CD4-positive, alpha-beta T cell treated with Interleukin-4 for 4 hours (primary cell): ENCODE results near the gene OPCML.
"Not testable (repeated sequence)": the region's sequence is repeated elsewhere in the genome, so short reads cannot be mapped to it uniquely, and the experiment has no call there.

Experiments used
- DNase-seq: peaks from one replicate; pipeline ENCODE4 v3.0.0-alpha.2; 2020

Gene OPCML

DNA sequence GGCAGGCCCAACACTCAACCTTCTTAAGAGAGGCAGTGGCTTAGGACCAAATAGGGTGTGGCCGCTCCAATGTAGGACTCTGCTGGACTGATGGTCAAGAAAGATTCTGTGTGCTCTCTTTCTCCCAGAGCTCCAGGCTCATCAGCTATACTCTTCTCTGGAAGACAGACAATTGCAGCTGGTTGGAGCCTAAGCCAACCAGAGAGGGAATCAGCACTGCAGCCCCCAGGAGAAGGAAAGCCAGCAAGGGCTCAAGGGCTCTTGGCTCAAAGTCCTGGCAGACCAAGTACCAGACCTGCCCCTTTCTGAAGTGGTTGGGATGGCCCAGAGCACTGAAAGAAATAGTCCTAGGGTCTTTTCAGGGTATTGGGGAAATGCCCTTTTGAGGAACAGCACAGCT, 1084.5 kb downstream of the OPCML start:
- no peak for DNase-seq

DNA sequence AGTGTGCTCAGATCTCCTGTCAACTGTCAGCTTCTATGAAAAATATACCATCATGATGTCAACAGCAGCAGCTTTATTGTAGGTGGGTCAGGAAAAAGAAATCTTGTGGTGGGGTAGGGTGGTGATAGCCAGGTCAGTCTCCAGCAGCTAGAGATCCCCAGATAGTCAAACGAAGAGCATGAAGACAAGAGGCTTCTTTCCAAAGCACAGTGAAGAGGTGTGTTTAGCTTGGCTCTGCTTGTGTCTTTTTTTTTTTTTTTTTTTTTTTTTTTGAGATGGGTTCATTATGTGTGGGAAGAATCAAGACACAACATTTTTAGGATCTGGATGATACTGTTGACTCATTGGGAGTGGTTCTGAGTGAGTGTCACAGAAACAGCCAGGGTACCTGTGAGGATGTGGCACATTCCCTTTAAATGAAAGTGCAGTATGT, 1086.4 kb downstream of the OPCML start:
- no peak for DNase-seq

DNA sequence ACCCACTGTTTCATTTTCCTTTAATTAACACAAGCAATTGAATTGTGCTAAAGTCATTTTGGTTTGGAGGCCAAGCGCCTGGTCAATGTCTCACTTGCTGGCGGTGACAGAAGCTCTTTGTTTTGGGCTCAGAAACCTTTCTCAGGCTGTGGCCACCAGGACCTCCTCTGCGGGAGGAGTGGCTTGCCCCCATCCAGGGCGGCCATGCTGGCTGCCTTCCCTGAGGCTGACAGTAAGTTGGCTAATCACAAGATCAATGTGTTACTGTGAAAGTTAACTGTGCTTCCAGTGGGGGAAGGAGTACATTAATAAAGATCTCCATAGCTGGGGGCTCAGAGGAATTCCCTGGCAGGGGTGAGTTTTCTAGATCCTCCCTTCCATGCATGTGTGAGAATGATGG, 1087.4 kb downstream of the OPCML start:
- no peak for DNase-seq

DNA sequence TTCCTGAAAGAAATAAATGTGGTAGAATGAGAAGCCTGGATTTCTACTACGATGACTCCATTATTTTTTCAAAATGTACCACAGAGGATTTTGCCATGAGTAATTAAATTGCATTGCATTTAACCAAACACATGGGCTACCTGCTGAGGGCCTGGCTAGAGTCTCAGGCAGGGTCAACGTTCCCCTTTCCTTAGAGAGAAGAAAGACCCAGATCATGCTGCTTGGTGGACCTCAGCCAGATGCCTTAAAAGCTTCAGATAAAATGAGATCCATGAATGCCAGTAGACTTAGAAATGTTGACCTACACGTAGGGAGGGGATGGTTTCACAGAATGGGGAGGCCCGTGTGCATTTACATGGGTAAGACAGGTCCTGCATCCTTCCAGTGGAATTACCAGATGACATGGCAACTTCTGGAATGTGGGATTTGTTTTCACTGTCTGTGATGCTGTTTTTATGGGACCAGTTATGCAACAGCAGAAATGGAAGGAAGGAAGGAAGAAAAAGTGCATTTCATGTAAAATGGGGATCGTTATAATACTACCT, 1092.5 kb downstream of the OPCML start:
- DNase-seq = no peak

DNA sequence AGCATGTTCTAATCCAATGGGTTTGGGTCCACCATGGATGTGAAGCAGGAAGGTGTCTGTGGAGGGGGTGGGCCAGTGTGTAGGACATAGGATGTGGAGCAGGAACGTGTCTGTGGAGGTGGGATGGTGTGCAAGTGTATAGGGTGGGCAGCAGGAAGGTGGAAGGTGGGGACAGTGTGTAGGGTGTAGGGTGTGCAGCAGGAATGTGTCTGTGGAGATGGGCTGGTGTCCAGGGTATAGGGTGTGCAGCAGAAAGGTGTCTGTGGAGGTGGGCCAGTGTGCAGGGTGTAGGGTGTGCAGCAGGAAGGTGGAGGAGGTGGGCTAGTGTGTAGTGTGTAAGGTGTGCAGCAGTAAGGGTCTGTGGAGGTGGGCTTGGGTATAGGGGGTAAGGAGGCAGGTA, 1093.9 kb downstream of the OPCML start:
- DNase-seq = no peak

DNA sequence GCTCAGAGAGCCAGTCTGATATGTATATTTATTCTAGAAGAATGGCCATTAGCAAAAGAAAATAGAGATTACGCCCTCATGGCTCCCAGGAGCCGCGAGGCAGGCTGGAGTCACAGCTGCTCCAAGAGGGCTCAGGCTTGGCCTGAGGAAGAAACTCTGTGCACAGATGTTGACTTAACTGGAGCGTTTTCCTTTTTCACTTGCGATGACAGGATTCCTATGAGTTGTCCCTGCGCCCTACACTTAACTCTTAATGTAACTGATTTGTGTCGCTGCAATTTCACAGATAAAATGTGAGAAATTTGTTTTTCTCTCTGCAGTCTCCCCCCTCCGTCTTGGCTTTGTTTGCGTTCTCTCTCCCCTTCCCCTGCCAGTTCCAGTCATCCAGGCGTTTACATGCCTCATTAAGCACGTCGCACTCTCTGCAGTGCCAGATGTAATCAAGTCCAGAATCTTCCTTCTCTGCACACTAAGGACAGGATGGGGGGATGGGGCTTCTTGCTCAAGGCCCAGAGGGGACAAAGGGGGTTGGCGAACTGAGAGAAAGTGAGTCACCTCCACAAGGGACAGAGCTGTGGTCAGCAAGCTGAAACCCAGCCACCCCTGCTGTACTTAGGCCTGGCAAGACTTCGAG, 1101.8 kb downstream of the OPCML start:
- no peak for DNase-seq

DNA sequence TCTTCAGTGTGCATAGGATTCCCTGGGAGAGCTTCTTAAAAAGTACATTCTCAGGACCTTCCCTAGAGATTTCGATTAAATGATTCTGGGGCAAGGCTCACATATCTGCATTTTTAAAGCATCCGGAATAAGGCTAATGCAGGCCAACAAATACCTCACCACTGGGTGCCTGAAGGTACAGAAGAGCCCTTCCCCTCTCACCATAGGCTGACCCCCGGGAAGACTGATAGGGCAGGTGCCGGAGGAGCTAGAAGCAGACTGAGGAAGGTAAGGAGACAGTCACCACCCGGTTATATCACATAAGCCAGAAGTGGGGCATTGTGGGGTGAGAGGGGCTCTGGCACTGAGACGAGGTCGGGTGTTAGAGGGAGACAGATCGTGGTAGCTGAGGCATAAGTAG, 1102.6 kb downstream of the OPCML start:
- DNase-seq = no peak

DNA sequence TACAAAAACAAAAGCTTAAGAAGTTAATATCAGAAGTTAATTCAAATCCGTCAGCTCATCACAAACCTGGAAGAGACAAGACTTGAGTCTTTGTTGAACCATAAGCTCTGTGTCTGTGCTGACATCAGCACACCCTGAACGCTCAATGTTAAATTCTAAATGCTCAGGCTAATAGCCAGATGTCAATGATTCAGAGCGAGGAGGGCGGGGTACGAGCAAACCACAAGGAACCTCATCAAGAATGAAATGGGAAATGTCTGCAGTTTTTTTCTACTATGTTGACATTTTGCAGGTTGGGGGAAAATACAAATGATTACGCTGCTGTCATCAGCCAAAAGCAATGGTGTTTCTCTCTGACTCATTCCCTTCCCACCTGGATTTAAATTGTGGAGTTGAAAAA, 1104.7 kb downstream of the OPCML start:
- DNase-seq = no peak

DNA sequence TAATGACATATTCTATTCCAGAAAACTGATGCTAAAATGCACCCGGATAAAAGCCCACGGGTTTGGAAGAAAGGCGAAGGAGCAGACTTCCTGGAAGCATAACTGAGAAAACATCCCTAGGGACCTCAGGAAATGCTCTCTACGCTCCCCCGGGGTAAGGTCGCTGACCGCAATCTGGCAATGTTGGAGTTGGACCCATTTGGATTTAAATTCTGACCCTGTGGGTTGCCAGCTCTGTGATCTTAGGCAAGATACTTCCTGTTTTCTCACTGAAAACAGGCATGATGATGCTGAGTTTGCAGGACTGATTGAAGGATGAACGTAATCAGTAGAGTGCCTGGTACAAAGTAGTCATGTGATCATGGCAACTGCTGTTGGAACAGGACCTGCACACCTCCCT, 1107.9 kb downstream of the OPCML start:
- no peak for DNase-seq

DNA sequence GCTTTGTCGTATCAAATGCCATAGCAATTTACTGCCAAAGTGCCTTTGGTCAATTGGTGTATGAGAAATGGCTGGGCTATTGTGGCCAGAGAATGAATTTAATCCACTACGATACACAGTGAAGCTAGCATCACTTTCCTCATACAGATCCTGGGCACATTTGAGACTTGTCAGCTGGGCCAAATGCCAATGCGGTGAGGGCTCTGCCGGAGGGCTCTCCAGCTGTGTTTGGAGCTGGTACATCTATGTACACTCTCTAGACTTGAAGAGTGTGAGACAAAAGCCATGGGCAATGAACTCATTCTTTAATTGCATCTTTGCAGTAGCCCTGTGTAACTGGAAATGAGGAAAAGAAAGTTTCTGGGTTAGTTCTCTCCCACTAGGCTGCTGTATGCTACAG, 1109.0 kb downstream of the OPCML start:
- no peak for DNase-seq

DNA sequence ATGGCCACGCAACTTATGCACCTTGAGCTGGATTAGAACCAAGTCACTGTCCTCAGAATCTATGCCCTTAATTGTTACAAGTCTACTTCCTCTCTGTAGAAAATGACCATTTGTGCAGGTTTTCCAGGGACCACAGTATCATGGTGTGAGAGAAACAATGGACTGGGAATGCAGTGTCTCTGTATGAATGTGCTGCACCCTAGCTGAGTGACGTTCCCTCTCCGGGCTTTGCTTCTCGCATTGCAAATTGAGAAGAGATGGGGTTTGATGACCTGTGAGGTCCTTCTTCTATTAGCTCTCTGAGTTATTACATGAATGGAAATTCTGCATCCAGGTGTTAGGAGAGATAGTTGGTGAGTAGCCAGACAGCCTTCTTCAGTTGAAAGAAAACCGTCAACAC, 1109.6 kb downstream of the OPCML start:
- no peak for DNase-seq

DNA sequence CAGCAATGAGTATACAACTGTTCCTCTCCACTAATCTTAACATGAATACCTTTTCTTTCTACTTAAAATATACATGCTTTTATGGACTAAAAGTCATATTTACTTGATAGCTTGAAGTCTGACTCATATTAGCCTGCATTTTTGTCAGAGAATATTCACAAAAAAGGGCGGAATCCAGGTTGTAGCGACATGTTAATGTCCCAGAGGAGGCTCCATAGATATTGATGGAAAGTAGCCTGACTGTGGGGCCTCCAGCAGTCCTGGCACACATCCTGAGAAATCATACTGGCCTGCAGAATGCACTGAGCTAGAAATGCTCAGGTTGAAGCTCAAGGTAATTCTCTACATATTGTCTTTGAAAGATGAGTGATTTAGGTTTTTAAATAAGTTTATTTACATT, 1110.7 kb downstream of the OPCML start:
- DNase-seq = no peak

DNA sequence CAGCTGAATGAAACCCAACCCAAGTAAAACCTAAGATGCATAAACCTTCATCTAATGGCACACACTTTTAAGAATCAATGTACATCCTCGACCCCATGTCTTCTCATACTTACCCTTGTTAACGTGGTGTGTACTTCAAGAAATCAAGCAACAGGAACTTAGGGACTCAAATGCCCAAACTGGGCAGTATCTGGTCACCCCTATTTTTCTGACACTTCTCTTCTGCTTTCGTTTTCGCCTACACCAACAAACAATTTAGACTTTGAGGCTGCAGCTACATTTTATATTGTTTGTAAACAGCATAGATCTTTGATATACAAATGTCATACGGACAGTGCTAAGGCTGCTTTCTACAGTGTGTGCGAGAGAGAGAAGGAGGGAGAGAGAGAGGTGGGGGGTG, 1117.8 kb downstream of the OPCML start:
- no peak for DNase-seq

DNA sequence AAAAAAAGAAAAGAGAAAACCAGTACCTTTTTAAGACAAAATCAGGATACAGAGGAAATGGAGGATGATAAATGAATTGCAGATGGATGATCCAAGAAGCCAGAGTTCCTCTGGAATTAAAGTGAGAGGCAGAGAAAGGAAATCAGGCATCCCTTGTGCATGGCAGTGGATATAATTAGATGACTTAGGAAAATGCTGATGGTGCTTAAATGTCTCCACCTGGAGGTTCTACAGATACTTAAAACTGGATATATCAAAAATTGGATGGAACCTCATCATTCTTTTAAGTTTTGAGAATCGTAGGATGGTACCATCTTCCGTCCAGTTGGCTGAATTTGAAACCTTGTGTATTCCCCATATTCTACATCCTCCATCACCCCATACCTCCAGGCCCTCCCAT, 1121.9 kb downstream of the OPCML start:
- DNase-seq = no peak

DNA sequence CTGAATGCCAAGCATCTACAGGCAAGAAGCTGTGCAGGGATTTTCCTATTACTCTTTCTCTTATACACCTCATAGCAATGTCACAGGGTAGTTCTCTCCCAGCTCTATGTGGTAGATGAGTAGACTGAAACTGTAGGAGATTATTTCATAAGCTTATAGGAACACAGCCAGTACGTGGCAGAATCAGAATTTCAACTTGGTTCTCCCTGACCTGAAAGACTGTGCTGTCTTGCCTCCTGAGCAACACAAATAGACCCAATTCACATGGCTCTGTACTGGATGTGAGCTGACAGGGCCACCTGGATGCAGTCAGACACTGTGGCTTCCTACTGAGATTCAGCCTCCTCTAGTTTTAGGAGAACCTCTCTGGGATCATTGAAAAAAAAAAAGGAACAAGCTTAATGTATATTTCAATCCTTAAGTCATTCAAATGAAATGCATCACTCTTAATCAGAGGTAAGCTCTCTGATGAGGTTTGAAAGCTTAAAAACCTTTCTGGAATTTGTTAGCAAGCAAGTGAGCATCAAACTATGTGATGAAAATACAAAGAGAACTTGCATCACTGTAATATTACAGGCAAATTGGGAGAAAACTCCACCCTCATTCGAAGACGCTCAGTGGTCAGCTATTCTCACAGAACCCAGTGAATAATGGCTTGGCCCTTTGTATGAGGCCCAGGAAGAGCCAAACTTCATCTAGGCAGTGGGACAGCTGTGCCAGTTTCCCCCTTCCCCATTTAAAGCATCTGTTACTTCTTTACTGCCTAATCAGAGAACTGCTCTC, 1122.5 kb downstream of the OPCML start:
- no peak for DNase-seq

DNA sequence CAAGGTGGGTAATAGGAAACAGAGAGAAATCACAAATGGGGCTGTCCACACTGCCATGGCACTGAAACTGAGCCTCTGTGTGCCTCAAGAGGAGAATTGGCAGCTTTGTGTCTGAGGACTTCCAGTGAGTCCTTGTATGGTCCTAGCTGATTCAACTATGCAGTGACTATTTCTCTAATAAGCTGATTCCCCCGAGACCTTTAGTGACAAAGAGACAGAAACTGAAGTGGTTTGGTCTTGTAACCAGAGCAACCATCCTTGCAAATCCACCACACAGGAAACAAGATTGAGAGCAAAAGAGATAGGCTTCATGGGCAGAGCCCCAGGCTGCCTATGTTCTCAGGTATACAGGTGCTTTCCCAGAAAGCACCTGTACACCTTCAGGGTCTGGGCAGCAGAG, 1123.4 kb downstream of the OPCML start:
- DNase-seq = no peak

DNA sequence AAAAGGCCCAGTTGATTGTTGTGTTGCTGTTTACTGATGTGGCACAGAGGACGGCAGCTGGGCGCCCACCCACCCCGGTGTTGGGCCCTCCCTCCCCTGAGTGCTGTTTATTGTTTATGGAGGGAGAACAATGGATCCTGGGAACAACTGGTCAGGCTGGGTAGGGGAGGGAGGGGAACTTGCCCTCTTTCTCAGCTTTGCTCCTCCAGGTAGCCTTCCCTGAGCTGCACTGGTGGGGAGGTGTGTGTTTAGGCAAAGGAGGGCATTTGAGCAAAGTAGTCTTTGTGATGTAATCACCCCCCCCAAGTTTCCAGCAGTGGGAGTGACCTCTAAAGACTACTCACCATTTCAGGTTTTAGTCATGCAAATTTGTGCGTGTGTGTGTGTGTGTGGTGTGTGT, 1126.6 kb downstream of the OPCML start:
- no peak for DNase-seq

DNA sequence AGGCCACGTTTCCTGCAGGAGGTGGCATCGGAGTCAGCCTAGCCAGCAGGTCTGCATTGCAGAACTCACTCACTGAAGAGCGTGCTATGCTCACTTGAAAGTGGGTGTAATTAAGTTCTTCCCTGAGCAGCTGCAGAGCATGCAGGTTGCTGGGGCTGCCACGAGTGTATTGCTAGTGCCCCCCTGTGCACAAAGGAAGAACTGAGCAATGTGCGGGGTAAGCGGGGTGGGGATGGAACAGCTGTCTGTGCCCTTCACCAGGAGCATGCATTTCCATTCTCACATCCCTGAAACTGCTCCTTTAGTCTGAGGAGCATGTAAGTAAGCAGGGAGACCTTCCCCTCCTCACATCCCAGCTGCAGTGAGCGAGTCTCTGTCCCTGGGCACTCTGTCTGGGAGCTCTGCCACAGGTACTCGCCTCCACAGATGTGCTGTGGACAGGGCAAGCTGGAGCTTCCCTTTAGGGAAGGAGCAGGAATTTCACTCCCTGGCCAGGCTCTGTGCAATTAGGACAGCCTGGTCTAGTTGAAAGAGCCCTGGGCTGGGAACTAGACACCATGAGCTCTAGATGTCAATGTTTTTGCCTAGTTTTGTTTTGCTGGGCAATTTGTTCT, 1130.1 kb downstream of the OPCML start:
- DNase-seq = no peak

DNA sequence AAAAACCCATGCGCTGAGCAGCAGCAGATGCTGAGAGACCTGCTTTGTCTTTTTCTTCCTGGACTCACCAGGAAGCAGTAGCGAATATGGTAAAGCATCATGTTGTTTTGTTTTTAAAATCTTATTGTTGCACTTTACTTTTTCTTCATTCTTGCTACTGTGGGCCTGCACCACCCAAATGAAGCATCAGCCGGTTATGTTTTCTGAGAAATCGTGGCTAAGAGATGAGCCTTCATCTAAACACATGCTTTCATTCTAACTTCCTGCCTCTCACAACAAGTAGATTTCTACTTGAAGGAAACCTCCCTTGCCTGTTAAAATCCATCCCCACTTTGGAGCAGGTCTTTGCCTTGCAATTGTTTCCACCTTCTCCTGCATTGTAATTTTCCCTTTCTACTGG, 1136.0 kb downstream of the OPCML start:
- DNase-seq = no peak

DNA sequence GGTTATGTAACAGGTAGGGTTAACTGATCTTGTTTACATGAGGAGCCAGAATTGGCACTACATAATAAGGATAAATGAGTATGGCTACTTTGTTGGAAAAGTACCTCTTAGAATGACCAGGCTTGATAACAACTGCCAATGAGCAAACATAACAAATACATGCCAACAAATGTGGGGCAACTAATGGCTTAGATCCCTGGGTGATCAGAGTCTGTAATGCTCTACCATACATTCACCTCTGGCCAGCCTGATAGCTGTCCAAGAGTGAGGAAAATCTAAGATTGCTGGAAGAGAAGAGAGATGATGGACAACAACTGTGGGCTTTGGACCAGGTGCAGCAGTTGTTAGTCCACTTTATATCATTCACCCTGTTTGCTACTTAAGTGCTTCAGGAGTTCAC, 1136.9 kb downstream of the OPCML start:
- DNase-seq = no peak

DNA sequence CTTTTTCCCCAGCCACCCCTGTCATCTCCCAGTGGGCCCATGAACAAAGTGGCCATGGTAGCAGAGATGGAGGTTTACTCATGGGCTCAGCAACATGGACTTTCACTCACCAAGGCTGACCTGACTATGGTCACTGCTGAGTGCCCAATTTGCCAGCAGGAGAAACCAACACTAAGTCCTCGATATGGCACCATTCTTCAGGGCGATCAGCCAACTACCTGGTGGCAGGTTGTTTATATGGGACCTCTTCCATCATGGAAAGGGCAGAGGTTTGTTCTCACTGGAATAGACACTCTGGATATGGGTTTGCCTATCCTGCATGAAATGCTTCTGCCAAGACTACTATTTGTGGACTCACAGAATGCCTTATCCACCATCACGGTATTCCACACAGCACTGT, 1152.8 kb downstream of the OPCML start:
- DNase-seq = no peak

DNA sequence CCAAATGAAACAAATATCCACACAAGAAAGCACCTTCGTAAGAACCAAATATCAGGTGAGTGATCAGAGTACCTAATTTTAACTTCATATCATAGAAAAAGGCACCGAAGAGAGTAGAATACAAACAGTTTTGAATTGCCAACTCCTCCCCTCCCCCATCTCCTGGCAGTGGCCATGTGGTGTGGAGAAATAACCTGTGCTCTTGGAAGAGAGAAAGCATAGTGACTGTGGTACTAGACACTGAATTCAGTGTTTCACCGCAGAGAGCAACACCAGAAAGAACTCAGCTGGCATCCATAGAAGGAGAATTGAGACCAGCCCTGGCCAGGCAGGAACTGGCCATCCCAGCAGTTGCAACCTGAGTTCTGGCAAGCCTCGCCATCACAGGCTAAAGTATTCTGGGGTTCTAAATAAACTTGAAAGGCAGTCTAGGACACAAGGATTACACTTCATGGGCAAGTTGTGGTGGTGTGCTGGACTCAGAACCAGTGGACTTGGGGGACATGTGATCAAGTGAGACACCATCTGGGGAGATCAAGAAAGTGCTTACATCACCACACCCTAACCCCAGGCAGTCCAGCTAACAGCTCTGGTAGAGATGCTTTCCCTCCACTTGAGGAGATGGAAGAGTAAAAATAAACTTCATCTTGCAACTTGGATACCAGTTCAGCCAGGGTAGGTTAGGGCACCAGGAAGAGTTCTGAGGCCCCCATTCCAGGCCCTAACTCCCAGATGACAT, 1158.7 kb downstream of the OPCML start:
- DNase-seq = no peak

DNA sequence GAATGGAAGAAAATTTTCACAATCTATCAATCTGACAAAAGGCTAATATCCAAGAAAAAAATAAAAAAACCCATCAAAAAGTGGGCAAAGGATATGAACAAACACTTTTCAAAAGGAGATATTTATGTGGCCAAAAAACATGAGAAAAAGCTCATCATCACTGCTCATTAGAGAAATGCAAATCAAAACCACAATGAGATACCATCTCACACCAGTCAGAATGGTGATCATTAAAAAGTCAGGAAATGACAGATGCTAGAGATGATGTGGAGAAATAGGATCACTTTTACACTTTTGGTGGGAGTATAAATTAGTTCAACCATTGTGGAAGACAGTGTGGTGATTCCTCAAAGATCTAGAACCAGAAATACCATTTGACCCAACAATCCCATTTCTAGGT, 1162.2 kb downstream of the OPCML start:
- DNase-seq = not testable (repeated sequence)
